ENCODE results near the gene PLCXD3.
"Not testable (repeated sequence)": the region's sequence is repeated elsewhere in the genome, so short reads cannot be mapped to it uniquely, and the experiment has no call there.

PLCXD3 gene

GRCh38 chr5:41339339-41339738, 171.1 kb downstream of the PLCXD3 start:
- no peak for DNase-seq

- DNase-seq = no peak
Measured at GRCh38 chr5:41338136-41338675, 172.2 kb downstream of the PLCXD3 start.

GRCh38 chr5:41337724-41338123, 172.7 kb downstream of the PLCXD3 start:
- DNase-seq = no peak

- DNase-seq = no peak
Measured at GRCh38 chr5:41337216-41337615, 173.2 kb downstream of the PLCXD3 start.

- no peak for DNase-seq
Measured at GRCh38 chr5:41336471-41336870, 173.9 kb downstream of the PLCXD3 start.

GRCh38 chr5:41335596-41336181, 174.7 kb downstream of the PLCXD3 start:
- DNase-seq = no peak

- DNase-seq = peak; percentile 31
Measured at GRCh38 chr5:41334758-41335157, 175.6 kb downstream of the PLCXD3 start.

GRCh38 chr5:41334221-41334620, 176.2 kb downstream of the PLCXD3 start:
- peak; percentile 12 for DNase-seq

- peak; percentile 20 for DNase-seq
Measured at GRCh38 chr5:41325074-41325473, 185.3 kb downstream of the PLCXD3 start.

GRCh38 chr5:41322826-41323225, 187.6 kb downstream of the PLCXD3 start:
- DNase-seq = not testable (repeated sequence)

GRCh38 chr5:41312478-41313060, 197.8 kb downstream of the PLCXD3 start:
- DNase-seq = no peak

GRCh38 chr5:41312066-41312465, 198.3 kb downstream of the PLCXD3 start:
- DNase-seq = no peak

GRCh38 chr5:41309275-41309674, 201.1 kb downstream of the PLCXD3 start:
- no peak for DNase-seq

- DNase-seq = no peak
Measured at GRCh38 chr5:41306005-41306404, 204.4 kb downstream of the PLCXD3 start.

- no peak for DNase-seq
Measured at GRCh38 chr5:41305056-41305455, 205.3 kb downstream of the PLCXD3 start.

- DNase-seq = no peak
Measured at GRCh38 chr5:41296066-41296465, 214.3 kb downstream of the PLCXD3 start.

GRCh38 chr5:41291323-41291722, 219.1 kb downstream of the PLCXD3 start:
- no peak for DNase-seq

GRCh38 chr5:41290810-41291209, 219.6 kb downstream of the PLCXD3 start:
- DNase-seq = no peak

GRCh38 chr5:41289970-41290464, 220.4 kb downstream of the PLCXD3 start:
- no peak for DNase-seq

- DNase-seq = no peak
Measured at GRCh38 chr5:41286696-41287095, 223.7 kb downstream of the PLCXD3 start.

GRCh38 chr5:41286165-41286564, 224.2 kb downstream of the PLCXD3 start:
- DNase-seq = no peak

- no peak for DNase-seq
Measured at GRCh38 chr5:41284938-41285337, 225.5 kb downstream of the PLCXD3 start.

GRCh38 chr5:41281215-41281810, 229.1 kb downstream of the PLCXD3 start:
- peak; percentile 21 for DNase-seq

GRCh38 chr5:41279040-41279439, 231.4 kb downstream of the PLCXD3 start:
- peak; percentile 14 for DNase-seq

Data from HCEC 1CT (cell line).